Keratinocyte (primary cell): Measurements from ENCODE around the gene BHMT.

Experiments used
- CTCF ChIP-seq, 3 experiments: IDR thresholded peaks in 1 of 3; conservative IDR thresholded peaks in 1 of 3; optimal IDR thresholded peaks in 1 of 3; 2 replicates in 2 of 3; 3 replicates in 1 of 3; pipeline versions ENCODE3 to v1.5.1; 2011; ENCODE audit warnings: low read length in 3 of 3, mild to moderate bottlenecking in 3 of 3, moderate library complexity in 2 of 3, control low read depth in 1 of 3, inconsistent platforms in 1 of 3; ENCODE audit not compliant: insufficient read depth in 2 of 3; ENCODE audit errors: extremely low read depth in 1 of 3
- EZH2 ChIP-seq: IDR thresholded peaks from one replicate; pipeline ENCODE4 v1.6.1; 2012; ENCODE audit warnings: inconsistent platforms, mild to moderate bottlenecking, low read length, moderate library complexity

GRCh38 chr5:79107020-79107796 lies 4.4 kb upstream of the BHMT start:
- TF ChIP-seq CTCF (optimal IDR thresholded peaks at IDR 0.05 in 1 of 3, IDR thresholded peaks at IDR 0.05 in 1 of 3, conservative IDR thresholded peaks at IDR 0.05 in 1 of 3; ENCODE audit: extremely low read depth in 1 of 3, insufficient read depth in 2 of 3, low read length in 3 of 3) (no peak), EZH2 (no peak)
